Stimulated activated CD4-positive, alpha-beta T cell treated with anti-CD3 and anti-CD28 coated beads, Interleukin-1b, Interleukin-23, amount 100 ng/mL, for 24 hours (primary cell): ENCODE results near the gene SUSD4.
"Not testable (repeated sequence)": the region's sequence is repeated elsewhere in the genome, so short reads cannot be mapped to it uniquely, and the experiment has no call there.

Experiments
- DNase-seq, 4 experiments: peaks; one replicate each; pipeline ENCODE4 v3.0.0-alpha.2; 2020; ENCODE audit warnings: low read depth in 4 of 4, low spot score in 1 of 4

Gene SUSD4, protein sequence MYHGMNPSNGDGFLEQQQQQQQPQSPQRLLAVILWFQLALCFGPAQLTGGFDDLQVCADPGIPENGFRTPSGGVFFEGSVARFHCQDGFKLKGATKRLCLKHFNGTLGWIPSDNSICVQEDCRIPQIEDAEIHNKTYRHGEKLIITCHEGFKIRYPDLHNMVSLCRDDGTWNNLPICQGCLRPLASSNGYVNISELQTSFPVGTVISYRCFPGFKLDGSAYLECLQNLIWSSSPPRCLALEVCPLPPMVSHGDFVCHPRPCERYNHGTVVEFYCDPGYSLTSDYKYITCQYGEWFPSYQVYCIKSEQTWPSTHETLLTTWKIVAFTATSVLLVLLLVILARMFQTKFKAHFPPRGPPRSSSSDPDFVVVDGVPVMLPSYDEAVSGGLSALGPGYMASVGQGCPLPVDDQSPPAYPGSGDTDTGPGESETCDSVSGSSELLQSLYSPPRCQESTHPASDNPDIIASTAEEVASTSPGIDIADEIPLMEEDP

GRCh38 chr1:223363856-223364684, at the start of gene SUSD4:
TSS of gene SUSD4 (minus strand) at chr1:223364176. CDS start at chr1:223363425, 751 bp downstream.
- DNase-seq: peak; percentile 21 to 58 (median 35)

DNA sequence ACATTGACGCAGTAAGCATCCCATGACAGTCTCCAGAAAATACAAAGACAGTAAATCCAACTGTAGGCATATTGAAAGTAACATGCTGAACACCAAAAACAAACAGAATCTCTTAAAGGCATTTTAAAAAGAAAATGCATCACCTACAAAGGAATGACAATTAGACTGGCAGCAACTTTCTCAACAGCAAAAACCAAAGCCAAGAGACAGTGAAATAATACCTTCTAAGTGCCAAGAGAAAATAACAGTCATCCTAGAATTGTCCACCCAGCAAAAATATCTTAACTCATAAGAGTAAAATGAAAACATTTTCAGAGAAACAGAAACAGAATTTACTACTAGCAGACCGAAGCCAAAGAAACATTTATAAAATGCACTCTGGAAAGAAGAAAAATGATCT, 49.2 kb upstream of the SUSD4 start:
- no peak for DNase-seq

DNA sequence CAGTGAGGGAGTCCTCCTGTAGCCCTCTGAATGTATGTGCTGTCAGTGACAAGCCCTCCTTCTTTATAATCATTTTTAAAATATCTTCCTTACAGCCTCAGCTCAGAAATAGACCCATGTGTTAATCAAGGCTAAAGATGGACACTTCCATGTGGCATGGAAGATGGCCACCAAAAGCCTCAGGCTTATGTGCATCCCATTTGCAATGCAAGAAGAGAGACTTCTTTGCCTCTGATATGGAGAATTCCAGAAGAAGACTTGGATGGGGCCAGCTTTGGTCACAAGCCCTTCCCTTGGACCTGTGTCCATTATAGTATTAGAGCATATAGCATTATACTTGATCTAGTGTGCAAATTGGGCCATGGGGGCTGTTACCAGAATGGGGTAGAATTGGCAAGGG, 47.7 kb upstream of the SUSD4 start:
- no peak for DNase-seq

GRCh38 chr1:223411309-223411708, 47.3 kb upstream of the SUSD4 start:
- no peak for DNase-seq

DNA sequence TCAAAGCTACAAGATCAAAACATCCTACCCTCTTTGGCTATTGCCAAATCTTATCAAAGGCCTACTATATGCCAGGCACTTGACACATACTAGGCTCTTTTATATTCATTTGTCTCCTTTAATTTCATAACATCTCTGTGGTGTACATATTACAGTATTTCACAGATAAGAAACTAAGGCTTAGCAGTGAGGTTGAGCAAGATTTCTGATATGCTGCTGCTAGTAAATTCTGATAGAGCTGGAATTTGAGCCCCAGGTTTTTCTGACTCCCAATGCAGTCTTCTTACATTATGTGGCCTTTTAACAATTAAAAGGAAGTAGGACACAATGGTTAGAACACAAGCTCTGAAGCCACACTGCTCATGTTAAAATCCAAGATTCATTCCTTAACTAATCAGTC, 46.1 kb upstream of the SUSD4 start:
- DNase-seq: no peak

DNA sequence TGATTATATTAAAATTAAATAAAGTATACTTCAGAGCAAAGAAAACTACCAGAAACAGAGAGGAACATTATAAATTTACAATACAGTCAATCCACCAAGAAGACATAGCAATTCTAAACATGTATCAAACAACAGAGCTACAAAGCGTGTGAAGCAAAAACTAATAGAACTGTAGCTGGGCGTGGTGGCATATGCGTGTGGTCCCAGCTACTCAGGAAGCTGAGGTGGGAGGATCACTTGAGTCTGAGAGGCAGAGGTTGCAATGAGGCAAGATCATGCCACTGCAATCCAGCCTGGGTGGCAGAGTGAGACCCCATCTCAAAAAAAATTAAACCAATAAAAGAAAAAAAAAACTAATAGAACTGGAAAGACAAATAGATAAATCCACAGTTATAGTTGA, 41.5 kb upstream of the SUSD4 start:
- DNase-seq: no peak

DNA sequence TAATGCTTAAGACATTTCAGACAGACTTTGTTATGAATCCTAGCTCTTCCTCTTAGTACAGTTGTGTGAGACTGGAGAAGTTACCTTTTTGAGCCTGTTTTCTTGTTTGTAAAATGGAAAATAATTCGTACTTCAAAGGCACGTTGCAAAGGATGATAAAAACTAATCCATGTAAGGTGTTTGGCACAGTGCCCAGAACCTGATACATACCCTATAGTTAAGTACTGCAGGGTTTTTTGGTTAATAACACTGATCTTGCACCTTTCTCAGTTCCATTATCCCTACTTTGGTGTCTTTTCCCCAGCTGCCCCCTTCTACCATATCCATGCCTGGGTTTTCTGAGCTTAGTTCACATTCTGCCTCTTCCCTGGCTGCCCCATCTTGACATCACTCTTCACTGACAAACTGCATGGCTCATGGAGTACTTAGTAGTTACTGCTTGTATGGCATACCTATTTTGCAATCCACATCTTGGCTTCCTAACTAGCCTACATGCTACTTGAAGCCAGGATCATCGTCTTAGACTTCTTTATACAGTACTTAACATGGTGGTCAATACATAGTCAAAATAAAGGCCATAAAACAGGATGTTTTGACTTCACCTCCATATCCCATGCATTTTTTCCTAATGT, 39.3 kb upstream of the SUSD4 start:
- no peak for DNase-seq

DNA sequence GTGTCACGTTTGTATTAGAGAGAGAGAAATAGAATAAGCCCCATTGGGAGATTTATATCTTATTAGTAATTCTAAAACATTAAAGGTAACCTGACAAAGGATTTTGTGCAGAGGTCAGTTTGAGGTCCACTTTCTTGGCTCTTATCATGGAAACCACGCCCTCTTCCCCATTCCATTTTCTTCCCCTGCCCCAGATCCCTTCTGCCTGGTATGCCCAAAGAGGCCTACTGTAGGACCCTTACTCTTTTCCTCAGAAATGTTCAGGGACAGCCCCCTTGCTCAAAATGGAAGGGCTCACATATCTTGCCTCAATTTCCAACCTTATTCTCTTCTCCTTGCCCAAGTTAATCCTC, 38.8 kb upstream of the SUSD4 start:
- no peak for DNase-seq

- DNase-seq: no peak
Measured at GRCh38 chr1:223401873-223402789, 38.2 kb upstream of the SUSD4 start.

DNA sequence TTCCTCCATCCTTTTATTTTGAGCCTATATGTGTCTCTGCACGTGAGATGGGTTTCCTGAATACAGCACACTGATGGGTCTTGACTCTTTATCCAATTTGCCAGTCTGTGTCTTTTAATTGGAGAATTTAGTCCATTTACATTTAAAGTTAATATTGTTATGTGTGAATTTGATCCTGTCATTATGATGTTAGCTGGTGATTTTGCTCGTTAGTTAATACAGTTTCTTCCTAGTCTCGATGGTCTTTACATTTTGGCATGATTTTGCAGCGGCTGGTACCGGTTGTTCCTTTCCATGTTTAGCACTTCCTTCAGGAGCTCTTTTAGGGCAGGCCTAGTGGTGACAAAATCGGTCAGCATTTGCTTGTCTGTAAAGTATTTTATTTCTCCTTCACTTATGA, 35.4 kb upstream of the SUSD4 start:
- not testable (repeated sequence) for DNase-seq

- no peak for DNase-seq
Measured at GRCh38 chr1:223394706-223395105, 30.7 kb upstream of the SUSD4 start.

GRCh38 chr1:223394242-223394641, 30.3 kb upstream of the SUSD4 start:
- no peak for DNase-seq

GRCh38 chr1:223393275-223394214, 29.6 kb upstream of the SUSD4 start, which contains the start of gene CCDC185:
TSS of gene CCDC185 (plus strand) at chr1:223393415. CDS start at chr1:223393476, 61 bp downstream.
- no peak for DNase-seq

- DNase-seq: no peak
Measured at GRCh38 chr1:223390618-223391017, 26.6 kb upstream of the SUSD4 start.

DNA sequence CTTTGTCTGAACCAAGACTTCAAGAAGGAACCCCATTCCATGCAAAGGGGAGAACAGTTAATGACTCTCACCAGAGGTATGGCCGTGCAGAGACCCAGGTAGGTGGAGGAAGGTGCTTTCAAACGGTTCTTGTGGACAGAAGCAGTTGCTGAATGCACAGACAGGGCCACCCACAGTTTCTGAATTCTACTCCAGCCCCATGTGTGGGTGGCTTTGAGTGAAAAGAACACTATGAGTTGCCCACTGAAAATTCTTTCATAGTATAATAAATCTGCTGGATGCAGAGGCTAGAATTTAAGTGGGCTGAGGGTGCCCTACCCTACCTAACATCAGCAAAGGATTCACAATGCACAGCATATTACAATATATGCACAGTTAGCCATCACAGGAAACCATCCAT, 22.0 kb upstream of the SUSD4 start:
- DNase-seq: no peak

DNA sequence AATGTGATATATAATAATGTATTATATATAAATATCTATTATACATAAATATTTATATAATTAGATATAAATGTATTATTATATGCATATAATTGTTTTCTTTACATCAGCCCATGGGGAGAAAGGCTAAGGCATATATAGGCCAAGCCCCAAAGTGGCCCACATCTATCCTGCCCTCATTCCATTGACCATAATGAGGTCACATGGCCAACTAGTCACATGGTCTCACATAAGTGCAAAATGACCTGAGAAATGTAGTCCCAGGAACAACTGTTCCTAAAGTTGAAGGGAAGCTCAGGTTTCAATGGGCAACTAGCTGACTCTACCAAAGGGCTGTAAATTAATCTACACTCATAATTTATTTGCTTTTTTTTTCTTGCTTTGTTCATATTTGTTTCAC, 14.8 kb upstream of the SUSD4 start:
- no peak for DNase-seq

- no peak for DNase-seq
Measured at GRCh38 chr1:223374064-223374610, 10.2 kb upstream of the SUSD4 start.

- no peak for DNase-seq
Measured at GRCh38 chr1:223364685-223365382, 858 bp upstream of the SUSD4 start.
